Neural cell (in vitro differentiated cells): ENCODE measurements around the gene CKMT2. TPM values are rescaled to one million over a fixed set of nuclear protein-coding genes. Genes with fewer than 3 reads are reported as not detected.

ENCODE experiments used
- H2AFZ ChIP-seq: fragments of 200-600, 300-800 bp; sonication (generic), shearing (Covaris generic); 2 replicates; pipeline ENCODE4 v1.6.0; 2014; ENCODE audit warnings: low read depth, mild to moderate bottlenecking, antibody characterized with exemption, low read length, moderate library complexity
- H3F3A ChIP-seq: fragments of 200-600 bp; shearing (Covaris generic); 2 replicates; pipeline ENCODE4 v1.6.1; 2016; ENCODE audit warnings: mild to moderate bottlenecking, moderate library complexity, mixed read lengths, antibody characterized with exemption, low read length; ENCODE audit not compliant: insufficient read depth, poor library complexity, severe bottlenecking
- H3K27ac ChIP-seq: fragments of 200-600, 300-800 bp; sonication (generic), shearing (Covaris generic); 2 replicates; pipeline ENCODE4 v1.5.1; 2014; ENCODE audit warnings: mild to moderate bottlenecking, low read length, moderate library complexity
- H3K27me3 ChIP-seq: fragments of 300-800, 200-600 bp; sonication (generic), shearing (Covaris generic); 2 replicates; pipeline ENCODE4 v1.6.0; 2014; ENCODE audit warnings: mild to moderate bottlenecking, low read depth, low read length, moderate library complexity; ENCODE audit not compliant: insufficient read depth
- H3K36me3 ChIP-seq: fragments of 300-800, 200-600 bp; sonication (generic), shearing (Covaris generic); 2 replicates; pipeline ENCODE4 v1.5.1; 2014; ENCODE audit warnings: mild to moderate bottlenecking, antibody characterized with exemption, low read length, moderate library complexity; ENCODE audit not compliant: insufficient read depth
- H3K4me2 ChIP-seq: fragments of 300-800, 200-600 bp; sonication (generic), shearing (Covaris generic); 2 replicates; pipeline ENCODE4 v1.6.0; 2014; ENCODE audit warnings: mild to moderate bottlenecking, low read length
- H3K4me3 ChIP-seq: fragments of 300-800, 200-600 bp; sonication (generic), shearing (Covaris generic); 2 replicates; pipeline ENCODE4 v1.5.1; 2014; ENCODE audit warnings: mild to moderate bottlenecking, low read length, moderate library complexity
- H3K79me2 ChIP-seq: fragments of 200-600 bp; shearing (Covaris generic); replicated peaks from 2 replicates; pipeline ENCODE4 v1.6.0; 2014; ENCODE audit warnings: mild to moderate bottlenecking, low read length, moderate library complexity; ENCODE audit not compliant: insufficient read depth
- H3K9ac ChIP-seq: fragments of 300-800, 200-600 bp; sonication (generic), shearing (Covaris generic); 2 replicates; pipeline ENCODE4 v1.6.1; 2016; ENCODE audit warnings: mild to moderate bottlenecking, low read length, mixed read lengths
- H3K9me2 ChIP-seq: fragments of 200-600 bp; shearing (Covaris generic); 2 replicates; pipeline ENCODE4 v1.6.1; 2016; ENCODE audit warnings: mild to moderate bottlenecking, low read length, mixed read lengths; ENCODE audit not compliant: insufficient read depth
- H3K9me3 ChIP-seq: fragments of 200-600, 300-800 bp; sonication (generic), shearing (Covaris generic); 2 replicates; pipeline ENCODE4 v1.6.1; 2016; ENCODE audit warnings: mild to moderate bottlenecking, mixed run types, low read length, moderate library complexity, mixed read lengths
- H4K20me1 ChIP-seq: fragments of 200-600 bp; shearing (Covaris generic); 2 replicates; pipeline ENCODE4 v1.6.1; 2016; ENCODE audit warnings: mild to moderate bottlenecking, mixed run types; ENCODE audit not compliant: insufficient read depth
- EP300 ChIP-seq: fragments of 450-650 bp; conservative IDR thresholded peaks from 2 replicates; pipeline ENCODE4 v1.6.1; 2014; ENCODE audit warnings: antibody characterized with exemption, mild to moderate bottlenecking, moderate library complexity; ENCODE audit not compliant: poor library complexity, severe bottlenecking
- EZH2 ChIP-seq: fragments of 200-600, 300-800 bp; shearing (Covaris generic), sonication (generic); IDR thresholded peaks from 2 replicates; pipeline ENCODE4 v1.6.1; 2014; ENCODE audit warnings: antibody characterized with exemption, low read length, borderline replicate concordance, mild to moderate bottlenecking; ENCODE audit not compliant: insufficient read depth, poor library complexity, severe bottlenecking
- MXI1 ChIP-seq: fragments of 450-650 bp; conservative IDR thresholded peaks from 2 replicates; pipeline ENCODE4 v1.6.1; 2014; ENCODE audit warnings: antibody characterized with exemption, mild to moderate bottlenecking; ENCODE audit not compliant: poor library complexity, severe bottlenecking
- POLR2AphosphoS5 ChIP-seq: IDR thresholded peaks from 2 replicates; pipeline ENCODE4 v1.6.1; 2012
- RAD21 ChIP-seq: fragments of 450-650 bp; conservative IDR thresholded peaks from 2 replicates; pipeline ENCODE4 v1.6.1; 2014; ENCODE audit warnings: antibody characterized with exemption, mild to moderate bottlenecking, moderate library complexity
- REST ChIP-seq: IDR thresholded peaks from 2 replicates; pipeline ENCODE4 v1.6.1; 2012; ENCODE audit warnings: borderline replicate concordance
- SMC3 ChIP-seq: fragments of 450-650 bp; conservative IDR thresholded peaks from 2 replicates; pipeline ENCODE4 v1.6.1; 2014; ENCODE audit warnings: antibody characterized with exemption, mild to moderate bottlenecking, moderate library complexity; ENCODE audit not compliant: poor library complexity
- TAF1 ChIP-seq: IDR thresholded peaks from 2 replicates; pipeline ENCODE4 v1.6.1; 2012; ENCODE audit warnings: low read depth
- polyA plus RNA-seq: library from polyadenylated mRNA; depleted of rRNA; stranded (reverse); fragments of >200 nt; gene quantifications from 2 replicates; pipeline ENCODE4 v1.2.3, GENCODE V29; 2014
- TF ChIP-seq, protein P1 (sequence below): fragments of 450-650 bp; IDR thresholded peaks from 2 replicates; pipeline ENCODE4 v1.5.1; 2014; ENCODE audit warnings: antibody characterized with exemption, mild to moderate bottlenecking, moderate library complexity; ENCODE audit not compliant: poor library complexity, severe bottlenecking

CKMT2 gene
- polyA plus RNA-seq, 1 donor from 2014 or later, result not detected

DNA sequence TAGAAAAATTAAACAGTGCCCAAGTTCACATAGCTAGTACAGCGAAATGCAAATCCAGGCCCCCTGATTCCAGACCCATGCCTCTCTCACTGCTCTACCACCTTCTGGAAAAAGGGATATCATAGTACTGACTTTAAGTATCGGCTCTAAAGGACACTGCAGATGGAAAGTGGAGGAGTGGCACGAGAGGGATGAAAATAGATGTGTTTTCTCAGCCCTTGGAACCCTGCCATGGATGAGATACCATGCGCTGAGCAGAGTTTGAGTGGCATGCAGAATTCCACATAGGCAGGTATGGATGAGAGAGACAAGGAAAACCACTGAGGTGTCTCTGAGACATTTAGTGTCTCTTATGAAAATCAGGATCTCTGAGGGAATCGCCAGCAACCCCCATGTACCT lies 18.8 kb downstream of the CKMT2 start:
- no peaks in the 10 kb centered on the region for H3K79me2 ChIP-seq
- no peak overlapping the region for H3K4me3 ChIP-seq
- H3K36me3 ChIP-seq, result no peaks in the 10 kb centered on the region
- TF ChIP-seq, protein P1, sequence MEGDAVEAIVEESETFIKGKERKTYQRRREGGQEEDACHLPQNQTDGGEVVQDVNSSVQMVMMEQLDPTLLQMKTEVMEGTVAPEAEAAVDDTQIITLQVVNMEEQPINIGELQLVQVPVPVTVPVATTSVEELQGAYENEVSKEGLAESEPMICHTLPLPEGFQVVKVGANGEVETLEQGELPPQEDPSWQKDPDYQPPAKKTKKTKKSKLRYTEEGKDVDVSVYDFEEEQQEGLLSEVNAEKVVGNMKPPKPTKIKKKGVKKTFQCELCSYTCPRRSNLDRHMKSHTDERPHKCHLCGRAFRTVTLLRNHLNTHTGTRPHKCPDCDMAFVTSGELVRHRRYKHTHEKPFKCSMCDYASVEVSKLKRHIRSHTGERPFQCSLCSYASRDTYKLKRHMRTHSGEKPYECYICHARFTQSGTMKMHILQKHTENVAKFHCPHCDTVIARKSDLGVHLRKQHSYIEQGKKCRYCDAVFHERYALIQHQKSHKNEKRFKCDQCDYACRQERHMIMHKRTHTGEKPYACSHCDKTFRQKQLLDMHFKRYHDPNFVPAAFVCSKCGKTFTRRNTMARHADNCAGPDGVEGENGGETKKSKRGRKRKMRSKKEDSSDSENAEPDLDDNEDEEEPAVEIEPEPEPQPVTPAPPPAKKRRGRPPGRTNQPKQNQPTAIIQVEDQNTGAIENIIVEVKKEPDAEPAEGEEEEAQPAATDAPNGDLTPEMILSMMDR, result no peak
- no peak for TF ChIP-seq MXI1
- no peak for TF ChIP-seq RAD21
- no peak for TF ChIP-seq SMC3
- no peak for TF ChIP-seq TAF1
- TF ChIP-seq EP300, result no peak
- no peak for TF ChIP-seq REST
- TF ChIP-seq EZH2, result no peak
- no peak for TF ChIP-seq POLR2AphosphoS5
- H3K9me2 ChIP-seq, result no peaks in the 10 kb centered on the region
- peaks cover 12% of the 10 kb centered on the region for H3K9me3 ChIP-seq
- no peak overlapping the region for H2AFZ ChIP-seq
- no peaks in the 10 kb centered on the region for H4K20me1 ChIP-seq
- no peak overlapping the region for H3K27ac ChIP-seq
- no peaks in the 10 kb centered on the region for H3K27me3 ChIP-seq
- H3K9ac ChIP-seq, result no peak overlapping the region
- no peaks in the 10 kb centered on the region for H3F3A ChIP-seq
- H3K4me2 ChIP-seq, result no peak overlapping the region

DNA sequence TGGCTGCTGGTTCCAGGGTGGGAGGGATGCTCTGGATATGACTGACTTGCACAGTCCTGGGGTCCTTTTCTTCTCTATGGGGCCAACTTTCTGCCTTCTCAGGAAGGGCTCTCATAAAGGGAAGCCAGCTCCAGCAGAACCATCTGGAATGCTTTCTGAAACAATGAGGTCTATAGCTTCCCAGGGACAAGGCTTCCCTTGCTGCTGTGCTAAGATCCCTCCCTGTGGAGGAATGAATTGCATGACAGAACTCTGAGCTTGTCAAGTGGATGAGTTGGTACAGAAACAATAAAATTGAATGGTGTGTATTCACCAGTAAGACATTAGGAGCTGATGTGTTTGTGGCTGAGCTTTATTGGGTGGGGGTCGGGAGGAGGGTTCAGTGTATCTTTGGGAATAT lies 19.8 kb downstream of the CKMT2 start:
- Histone ChIP-seq H3K9me2 (no peaks in the 10 kb centered on the region), H2AFZ (no peak overlapping the region), H3K9me3 (peaks cover 12% of the 10 kb centered on the region), H3K27me3 (no peaks in the 10 kb centered on the region), H3K79me2 (no peaks in the 10 kb centered on the region), H3K27ac (no peak overlapping the region), H3K4me3 (no peak overlapping the region), H3K36me3 (no peaks in the 10 kb centered on the region), H3K4me2 (no peak overlapping the region), H4K20me1 (no peaks in the 10 kb centered on the region), H3K9ac (no peak overlapping the region), H3F3A (no peaks in the 10 kb centered on the region)
- TF ChIP-seq RAD21 (no peak), SMC3 (no peak)

GRCh38 chr5:81253875-81254274 lies 20.8 kb downstream of the CKMT2 start:
- H3K9me3 ChIP-seq, result peaks cover 12% of the 10 kb centered on the region
- no peak overlapping the region for H3K27ac ChIP-seq
- H3K27me3 ChIP-seq, result no peaks in the 10 kb centered on the region
- H2AFZ ChIP-seq, result no peak overlapping the region
- H4K20me1 ChIP-seq, result no peaks in the 10 kb centered on the region
- H3K9ac ChIP-seq, result no peak overlapping the region
- H3K4me2 ChIP-seq, result no peak overlapping the region
- no peaks in the 10 kb centered on the region for H3K36me3 ChIP-seq
- H3K9me2 ChIP-seq, result no peaks in the 10 kb centered on the region
- no peaks in the 10 kb centered on the region for H3F3A ChIP-seq
- TF ChIP-seq, protein P1, result no peak
- no peak for TF ChIP-seq RAD21
- TF ChIP-seq SMC3, result no peak
- TF ChIP-seq POLR2AphosphoS5, result no peak
- TF ChIP-seq REST, result no peak
- no peak for TF ChIP-seq MXI1
- TF ChIP-seq TAF1, result no peak
- no peak for TF ChIP-seq EP300
- no peak for TF ChIP-seq EZH2
- H3K4me3 ChIP-seq, result no peak overlapping the region
- H3K79me2 ChIP-seq, result no peaks in the 10 kb centered on the region
